SU-DHL-6 (cell line): ENCODE results near the gene NHS.

Experiments
- CTCF ChIP-seq: fragments of 200-600 bp; sonication (generic); IDR thresholded peaks from one replicate; pipeline ENCODE4 v1.5.1; 2017; ENCODE audit warnings: antibody characterized with exemption, mild to moderate bottlenecking, low read length, moderate library complexity; ENCODE audit not compliant: insufficient read depth, poor library complexity, severe bottlenecking
- EZH2phosphoT487 ChIP-seq: fragments of 200-600 bp; sonication (generic), shearing (Covaris generic); conservative IDR thresholded peaks from 2 replicates; pipeline ENCODE4 v1.6.1; 2018; ENCODE audit warnings: mild to moderate bottlenecking, antibody characterized with exemption, low read length, moderate library complexity, mixed read lengths

GRCh38 chrX:17409566-17410290 is 34.7 kb downstream of the NHS start:
- TF ChIP-seq CTCF (no peak), EZH2phosphoT487 (no peak)
